GM18520 (cell line): ENCODE measurements around the gene GNAI2.
"Not testable (repeated sequence)": the region's sequence is repeated elsewhere in the genome, so short reads cannot be mapped to it uniquely, and the experiment has no call there.

Experiments
- ATAC-seq: cut with Tn5 transposase; IDR thresholded peaks from one replicate; pipeline ENCODE4 v1.9.1; 2021; ENCODE audit not compliant: unreplicated experiment

The GNAI2 gene

DNA sequence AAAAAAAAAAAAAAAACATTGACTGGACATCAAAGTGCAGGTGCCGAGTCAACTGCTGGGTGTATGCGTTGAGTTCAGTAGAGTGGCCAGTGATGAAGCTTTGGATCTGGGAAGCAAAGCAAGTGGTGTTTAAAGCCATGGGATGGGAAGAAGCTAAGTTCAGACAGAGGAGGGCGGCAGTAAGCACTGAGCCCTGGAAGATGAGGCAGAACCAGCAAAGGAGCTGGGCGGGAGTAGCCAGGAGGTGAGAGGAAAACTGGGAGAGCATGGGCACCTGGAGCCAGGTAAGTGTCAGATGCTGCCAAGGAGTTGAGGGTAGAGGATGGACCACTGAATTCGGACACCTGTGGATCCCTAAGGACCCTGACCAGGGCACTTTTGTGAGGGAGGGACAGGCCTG, 11.4 kb upstream of the GNAI2 start:
- ATAC-seq = no peak

DNA sequence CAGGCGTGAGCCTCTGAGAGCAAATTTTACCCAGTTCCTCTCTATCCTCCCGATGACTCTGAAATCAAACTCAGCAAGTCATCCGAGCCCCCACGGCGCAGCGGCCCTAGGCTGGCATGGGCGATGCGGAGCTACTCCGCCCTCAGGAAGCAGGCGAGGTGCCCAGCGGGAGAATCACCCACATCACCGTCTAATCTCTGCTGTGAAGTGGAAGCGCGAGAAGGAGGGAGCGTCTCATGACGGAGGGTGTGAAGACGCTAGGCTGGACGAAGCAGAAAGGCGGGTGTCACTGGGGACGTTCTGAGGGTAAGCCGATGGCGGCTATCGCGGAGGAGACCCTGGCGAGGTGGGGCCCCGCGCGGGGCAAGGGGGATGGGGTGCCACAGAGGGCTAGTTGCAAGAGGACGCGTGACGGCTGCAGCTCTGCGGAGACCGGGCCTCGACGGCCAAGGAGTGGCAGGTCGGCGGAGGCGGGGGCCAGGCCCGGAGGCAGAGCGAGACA, 9.1 kb upstream of the GNAI2 start:
- no peak for ATAC-seq

DNA sequence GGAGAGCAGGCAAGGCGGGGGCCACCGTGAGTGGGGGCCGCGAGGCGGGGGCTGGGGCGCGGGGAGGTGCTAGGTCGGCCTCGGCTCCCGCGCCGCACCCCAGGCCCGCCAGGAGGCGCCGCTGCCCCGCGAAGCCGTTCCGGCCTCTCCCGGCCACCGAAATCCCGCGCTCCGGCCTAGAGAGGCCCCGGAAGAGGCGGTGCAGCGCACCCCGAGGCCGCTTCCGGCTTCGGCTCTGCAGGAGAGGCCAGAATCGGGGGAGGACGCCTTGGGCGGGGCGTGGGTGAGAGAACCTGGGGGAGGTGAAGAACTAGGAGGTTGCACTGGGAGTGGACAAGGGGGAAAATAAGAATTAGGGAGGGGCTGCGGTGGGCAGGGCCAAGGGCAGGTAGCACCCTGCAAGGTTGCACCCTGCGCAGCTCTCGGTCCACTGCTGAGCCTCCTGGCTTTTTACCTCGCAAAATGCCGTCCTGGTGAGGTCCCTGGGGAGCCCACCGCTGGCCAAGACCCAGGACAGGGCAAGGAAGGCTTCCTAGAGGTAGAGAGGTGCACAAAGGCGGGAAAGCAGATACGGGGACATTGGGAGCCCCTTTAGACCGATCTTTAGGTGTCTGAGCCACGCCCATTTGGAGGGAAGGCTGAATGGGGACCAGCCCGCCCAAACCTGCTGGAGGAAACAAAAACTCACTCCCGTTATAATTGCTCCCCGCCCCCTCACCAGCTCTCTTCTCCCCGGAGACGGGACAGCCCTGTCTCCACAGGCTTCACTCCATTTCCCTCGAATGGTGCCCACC, 8.4 kb upstream of the GNAI2 start:
- peak; percentile 90 for ATAC-seq

DNA sequence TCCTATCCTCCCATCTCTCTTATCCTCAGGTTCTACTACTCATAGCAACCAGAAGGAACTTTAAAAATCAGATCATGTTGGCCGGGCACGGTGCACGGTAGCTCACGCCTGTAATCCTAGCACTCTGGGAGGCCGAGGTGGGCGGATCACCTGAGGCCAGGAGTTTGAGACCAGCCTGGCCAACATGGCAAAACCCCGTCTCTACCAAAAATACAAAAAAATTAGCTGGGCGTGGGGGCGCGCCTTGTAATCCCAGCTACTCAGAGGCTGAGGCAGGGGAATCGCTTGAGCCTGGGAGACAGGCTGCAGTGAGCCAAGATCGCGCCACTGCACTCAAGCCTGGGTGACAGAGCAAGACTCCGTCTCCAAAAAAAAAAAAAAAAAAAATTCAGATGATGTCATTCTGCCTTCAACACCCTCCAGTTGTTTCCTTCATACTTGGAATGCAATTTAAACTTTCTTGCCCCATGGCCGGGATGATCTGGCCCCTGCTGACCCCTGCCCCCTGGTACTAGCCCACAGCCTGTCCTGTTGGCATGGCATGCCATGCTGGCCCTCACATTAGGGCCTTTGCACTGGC, 7.7 kb upstream of the GNAI2 start:
- not testable (repeated sequence) for ATAC-seq

DNA sequence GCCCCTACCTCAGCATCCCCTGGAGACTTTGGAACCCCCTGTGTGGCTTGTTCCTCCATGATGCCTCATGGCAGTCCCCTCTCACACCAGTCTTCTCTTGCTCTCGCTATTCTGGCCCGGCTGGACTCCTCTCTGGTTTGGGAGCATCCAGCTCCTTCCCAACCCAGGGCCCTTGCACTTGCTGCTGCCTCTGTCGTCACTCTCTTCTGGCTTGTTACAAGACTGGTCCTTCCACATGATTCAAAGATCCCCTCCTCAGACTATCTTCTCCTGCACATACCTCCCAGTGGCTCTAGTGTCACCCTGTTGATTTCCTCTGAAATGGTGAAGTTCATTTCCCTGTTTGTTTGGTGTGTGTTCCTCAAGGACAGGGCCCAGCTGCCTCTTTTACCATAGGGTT, 6.5 kb upstream of the GNAI2 start:
- ATAC-seq = no peak

DNA sequence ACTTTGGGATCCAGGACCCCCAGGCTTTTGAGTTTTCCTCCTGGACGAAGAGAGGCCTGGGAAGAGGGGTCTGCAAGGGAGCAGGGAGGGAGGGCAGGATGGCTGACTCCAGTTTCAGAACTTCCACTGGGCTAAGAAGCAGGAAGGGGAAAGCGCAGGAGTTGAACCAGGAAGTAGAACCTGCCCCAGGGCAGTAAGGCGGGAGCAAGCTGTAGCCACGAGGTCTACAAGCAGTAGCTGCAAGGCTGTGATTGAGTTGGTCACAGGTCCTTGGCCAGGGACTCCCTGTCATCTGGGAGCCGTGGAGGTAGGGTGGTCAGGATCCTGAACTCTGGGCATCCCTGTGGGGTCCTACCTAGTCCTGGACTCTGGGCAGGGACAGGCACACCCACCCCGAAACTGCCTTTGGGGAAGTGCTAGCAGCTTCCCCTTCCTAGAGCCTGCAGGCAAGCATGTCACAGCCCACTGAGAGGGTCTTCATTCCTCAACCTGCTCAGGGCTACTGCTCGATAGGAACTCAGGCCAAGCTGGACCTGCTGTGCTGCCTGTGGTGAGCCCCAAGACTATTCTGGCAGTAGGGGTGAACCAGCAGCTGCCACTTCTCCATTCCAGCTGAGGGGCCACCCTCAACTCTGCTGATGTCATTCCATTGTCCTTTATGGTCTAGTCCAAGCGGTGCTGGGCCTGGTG, 5.8 kb upstream of the GNAI2 start:
- no peak for ATAC-seq

DNA sequence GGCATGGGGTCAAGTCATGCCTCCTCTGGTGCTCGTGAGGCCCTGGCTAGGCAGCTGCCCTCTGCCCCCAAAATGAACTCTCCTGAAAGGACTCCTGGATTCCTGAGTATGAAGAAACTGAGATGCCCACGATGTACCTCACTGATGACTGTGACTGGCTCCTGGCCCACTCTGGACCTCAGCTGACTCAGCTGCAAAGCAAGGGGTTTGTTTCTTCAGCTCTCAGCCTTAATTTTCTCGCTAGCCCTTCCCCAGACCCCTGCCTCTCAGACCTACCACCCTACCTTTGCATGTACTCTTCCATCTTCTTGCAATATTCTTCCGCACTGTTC, 5.2 kb upstream of the GNAI2 start:
- no peak for ATAC-seq

DNA sequence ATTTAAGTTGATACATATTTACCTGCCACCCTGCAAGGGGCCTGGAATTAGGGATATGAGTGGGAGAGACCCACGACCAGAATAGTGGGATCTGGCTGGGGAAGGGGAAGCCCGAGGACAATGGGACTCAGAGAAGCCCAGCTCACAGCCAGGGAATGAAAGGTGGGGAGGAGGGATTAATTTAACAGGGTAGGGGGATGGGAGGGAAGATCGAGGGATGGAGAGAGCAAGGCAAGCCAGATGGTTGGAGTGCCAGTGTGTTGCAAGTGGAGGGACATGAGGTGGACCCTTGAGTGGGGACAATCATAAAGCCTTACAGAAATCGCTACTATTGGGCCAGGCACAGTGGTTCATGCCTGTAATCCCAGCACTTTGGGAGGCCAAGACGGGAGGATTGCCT, 4.4 kb upstream of the GNAI2 start:
- no peak for ATAC-seq

DNA sequence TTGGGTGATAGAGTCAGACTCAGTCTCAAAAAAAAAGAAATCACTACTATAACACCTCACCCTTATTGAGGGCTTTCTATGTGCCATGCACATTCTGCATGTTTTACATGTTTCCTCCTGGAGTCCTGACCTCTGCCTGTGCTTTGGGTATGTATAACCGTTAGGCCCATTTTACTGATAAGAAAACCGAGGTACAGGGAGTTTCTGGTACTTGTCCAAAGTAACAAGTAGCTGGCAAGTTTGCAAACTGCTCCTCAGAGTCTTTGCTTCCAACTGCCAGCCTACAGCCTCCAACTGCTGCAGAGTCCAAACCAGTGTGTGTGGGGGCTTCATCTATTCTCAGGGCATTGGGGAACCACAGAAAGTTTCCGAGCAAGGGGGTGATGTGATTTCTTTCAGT, 3.7 kb upstream of the GNAI2 start:
- ATAC-seq = no peak

DNA sequence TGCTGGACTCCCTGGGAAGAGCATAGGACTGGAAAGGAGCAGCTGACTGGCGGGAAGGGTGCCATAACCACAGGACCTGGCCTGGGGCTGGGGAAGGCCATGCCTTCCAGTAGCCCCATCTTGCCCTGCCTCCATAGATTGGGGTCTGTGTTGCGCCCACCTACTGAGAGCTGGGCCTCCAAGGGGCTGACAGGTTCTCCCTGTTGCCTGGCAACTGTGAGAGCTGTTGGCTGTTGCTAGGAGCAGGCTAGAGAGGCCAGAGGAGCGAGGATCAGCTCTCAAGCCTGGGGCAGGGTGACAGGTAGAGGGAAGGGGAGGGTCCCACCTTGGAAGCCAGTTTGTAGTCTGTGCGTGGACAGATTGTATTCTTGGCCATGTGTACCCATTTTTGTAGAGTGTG, 2.8 kb upstream of the GNAI2 start:
- no peak for ATAC-seq

DNA sequence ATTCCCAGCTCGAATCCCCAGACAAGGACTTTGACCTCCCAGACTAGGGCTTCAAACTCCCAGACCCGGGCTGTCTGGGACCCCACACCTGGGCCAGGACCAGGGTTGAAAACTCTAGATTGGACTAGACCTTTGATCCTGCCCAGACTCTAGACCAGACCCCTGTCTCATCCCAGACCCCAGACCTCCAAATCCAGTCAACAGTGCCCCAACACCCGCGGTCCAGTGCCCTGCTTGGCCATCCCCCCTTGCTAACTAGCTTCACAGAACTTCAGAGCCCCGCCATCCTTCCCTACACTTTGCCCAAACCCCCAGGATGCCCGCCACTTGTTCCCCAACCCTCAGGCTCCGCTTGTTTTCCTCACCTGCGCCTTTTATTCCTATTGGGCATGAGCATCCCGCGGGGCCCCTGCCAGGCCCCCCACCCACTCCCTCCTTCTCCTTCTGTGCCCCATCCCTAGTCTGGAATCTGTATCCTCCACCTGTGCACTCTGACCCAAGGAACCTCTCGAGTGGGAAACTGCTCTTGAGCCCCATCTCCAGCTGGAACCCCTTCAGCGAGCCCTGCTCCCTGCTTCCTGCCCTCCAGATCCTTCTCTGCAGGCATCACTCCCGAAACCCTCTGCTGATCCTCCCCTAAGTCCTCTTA, 604 bp downstream of the GNAI2 start:
- no peak for ATAC-seq

DNA sequence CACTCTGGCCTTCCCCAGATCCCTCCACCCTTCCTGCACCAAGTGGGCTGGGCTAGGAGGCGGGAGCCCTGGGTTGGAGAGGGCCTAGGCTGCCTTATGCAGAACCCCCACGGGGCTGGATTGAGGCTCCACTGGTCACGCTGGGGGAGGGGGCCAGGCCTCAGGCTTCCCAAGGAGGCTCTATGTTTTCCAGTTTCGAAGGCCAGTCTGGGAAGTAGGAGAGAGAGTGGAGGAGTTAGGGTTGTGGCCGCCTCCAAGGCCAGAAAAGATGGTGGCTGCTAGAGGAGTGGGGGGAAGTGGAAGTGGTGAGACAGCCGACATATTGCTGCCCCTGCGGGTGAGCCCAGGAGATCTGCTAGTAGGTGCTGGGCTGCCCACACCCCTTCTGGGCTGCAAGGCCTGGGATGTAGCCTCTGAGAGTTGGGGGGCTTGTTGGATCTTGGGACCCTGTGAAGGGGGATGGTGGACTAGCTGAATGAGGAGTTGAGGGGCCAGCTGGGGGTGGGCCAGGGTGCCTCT, 1.2 kb downstream of the GNAI2 start:
- ATAC-seq = no peak

DNA sequence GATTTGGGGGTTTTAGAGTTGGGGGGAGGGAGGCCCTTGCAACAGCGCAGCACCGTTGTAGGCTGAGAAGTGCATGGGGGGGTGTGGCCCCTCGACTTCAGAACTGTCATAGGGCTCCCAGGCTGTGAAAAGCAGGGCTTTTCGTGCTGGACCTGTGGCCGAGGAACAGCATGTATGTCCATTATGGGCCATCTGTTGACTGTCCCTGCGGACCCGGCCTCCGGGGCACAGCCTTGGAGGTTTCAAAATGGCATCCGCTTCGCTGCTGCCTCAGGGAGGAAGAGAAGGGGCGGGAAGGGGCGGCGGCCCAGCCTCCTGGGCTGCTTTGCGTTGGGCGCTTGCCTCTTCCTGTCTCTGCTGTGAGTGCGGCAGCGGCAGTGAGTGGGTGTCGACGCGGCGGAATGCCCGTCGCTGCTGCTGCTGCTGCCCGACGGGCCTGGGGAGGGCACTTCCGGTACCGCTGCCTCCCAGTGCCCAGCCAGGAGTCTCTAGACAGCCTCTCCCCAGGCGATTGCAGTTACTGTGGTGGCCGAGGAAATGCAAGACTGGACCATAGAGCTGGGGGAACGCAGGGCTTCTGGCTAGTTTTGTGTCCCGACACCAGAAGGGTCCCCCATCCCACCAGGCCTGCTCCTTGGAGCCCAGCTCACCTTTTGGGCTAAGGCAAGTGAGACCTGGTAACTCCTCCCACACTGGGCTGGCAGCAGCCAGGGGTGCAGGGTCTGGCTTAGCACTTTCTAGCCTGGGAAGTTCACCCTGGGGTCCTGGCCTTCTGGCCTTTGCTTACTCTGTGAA, 1.9 kb downstream of the GNAI2 start:
- ATAC-seq = peak; percentile 28

DNA sequence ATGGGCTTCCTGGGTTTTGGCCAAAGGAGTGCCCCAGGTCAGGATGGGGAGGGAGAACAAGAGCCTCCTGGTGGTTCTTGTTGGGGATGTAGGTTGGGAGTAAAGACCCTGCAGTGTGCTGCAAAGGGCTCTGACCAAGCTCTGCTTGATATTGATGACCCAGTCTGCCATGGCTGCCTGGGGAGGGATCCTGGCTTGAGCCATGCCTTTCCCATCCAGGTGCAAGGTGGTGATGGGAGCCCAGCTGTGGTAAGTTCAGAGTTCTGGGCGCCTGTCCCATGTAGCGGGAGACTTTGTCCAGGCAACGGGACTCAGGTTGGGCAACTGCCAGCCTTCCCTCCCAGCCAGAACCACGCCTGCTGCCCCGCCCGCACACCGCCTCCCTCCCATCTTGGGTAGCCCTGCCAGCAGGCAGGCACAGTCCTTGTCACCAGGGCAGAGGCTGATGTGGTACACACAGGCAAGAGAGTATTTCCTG, 2.6 kb downstream of the GNAI2 start:
- ATAC-seq = no peak

DNA sequence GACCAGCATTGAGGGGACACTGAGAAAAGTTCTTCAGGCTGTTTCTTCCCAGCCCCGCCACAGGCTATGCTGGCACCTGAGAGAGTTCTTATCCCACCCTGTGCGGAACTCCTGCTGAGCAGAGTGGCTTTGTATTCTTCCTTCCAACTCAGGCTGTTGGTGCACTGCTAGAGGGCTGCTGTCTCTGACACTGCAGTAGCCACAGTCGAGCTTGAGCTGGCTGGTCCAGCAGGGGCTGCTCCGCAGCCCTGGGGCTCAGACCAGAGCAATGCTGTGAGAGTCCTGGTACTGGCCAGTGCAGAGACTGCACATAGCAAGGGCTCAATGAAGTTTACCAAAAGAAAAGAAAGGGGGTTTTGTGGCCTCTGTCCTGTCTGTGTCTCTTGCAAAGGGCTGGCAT, 3.6 kb downstream of the GNAI2 start:
- ATAC-seq = no peak

DNA sequence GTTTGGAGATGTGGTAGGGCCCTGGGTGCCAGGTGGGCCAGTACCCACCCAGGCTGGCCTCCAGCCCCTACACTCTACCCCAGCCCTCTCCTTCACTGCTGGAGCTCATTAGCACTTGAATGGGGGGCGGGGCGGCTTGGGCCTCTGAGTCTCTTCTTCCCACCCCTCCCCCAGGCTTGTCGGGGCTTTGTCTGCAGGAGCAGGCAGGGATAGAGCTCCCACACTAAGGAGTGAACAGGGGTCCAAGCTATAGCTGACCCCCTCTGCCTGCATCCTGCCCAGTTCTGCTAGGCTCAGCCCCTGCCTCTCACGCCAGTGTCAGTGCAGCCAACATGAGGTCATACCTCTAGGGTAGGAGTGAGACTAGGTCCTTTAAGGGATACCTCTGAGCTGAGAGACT, 5.2 kb downstream of the GNAI2 start:
- ATAC-seq = no peak

DNA sequence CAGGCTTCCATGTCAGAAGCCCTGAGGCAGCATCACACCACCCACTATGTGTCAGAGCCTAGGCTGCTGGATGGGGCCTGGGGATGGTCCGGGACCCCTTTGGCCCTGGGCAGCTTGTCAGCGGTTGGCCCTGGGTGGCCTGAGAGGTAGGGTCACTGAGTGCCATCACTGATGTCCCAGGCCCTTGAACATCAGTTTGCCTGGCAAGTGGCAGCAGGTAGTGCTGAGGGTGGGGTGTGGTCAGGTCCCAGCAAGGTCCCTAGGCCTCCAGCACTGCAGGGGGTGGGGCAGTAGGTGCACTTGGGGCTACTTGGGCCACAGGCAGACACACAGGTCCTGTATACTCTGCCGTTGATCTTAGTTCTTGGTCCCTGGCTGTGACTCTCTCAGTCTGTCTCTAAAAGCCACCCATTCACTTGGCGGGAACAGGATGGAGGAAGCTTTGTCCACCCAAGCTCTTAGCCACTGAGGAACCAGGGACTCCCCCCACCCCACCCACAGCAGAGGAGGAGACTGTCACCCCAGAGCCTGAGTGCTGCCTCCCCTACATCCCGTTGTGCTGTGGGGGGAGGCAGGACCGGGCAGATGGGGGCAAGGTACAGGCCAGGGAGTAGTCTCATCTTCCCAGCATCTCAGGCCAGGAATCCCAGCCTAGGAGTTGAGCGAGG, 5.8 kb downstream of the GNAI2 start:
- ATAC-seq = no peak

DNA sequence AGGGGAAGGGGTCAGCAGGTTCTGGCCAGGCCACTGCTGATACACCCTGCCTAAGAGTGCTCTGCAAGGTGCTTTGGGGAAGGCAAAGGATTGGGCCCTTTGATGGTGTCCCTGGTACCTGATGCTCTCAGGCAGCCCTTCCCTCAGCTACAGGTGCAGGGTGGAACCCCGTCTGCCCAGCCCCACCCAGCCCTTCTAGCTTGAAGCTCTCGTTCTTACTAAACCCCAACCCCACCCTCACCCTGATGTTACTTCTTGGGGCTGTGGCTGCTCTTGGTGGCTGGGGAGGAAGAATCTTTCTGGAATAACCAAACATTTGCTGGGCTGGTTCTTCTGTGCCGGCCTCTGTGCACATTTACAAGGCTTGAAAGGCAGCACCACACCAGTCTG, 6.4 kb downstream of the GNAI2 start:
- no peak for ATAC-seq

DNA sequence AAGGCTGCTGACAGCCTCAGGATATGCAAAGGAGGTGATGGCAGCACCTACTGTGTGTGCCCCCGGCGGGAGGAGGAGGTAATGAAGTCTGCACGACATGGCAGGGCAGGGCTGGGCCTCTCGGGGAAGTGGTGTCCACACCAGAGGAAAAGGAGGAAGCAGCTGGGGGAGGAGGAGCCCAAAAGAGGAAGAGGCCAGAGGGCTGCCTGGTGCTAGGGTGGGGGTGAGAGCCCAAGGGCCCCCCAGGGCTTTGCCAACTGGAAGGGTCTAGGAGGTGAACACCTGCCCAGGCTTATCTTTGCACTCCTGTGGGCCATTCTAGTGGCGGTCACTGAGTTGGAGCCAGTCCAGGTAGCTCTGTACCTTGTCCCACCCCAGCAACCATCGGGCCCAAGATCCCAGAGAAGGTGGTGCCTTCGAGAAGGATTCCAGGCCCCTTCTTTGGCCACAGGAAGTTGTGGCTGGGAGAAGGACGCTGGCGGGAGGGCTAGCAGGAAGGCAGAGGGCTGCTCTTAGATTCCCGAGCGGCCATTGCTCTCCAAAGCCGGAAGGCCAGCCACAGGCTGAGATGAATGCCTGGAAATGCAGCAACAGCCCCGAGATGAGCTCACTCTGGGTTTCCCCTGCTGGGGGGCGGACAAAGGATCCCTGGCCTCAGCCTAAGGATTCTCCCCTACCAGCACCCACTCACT, 7.0 kb downstream of the GNAI2 start:
- ATAC-seq = no peak

DNA sequence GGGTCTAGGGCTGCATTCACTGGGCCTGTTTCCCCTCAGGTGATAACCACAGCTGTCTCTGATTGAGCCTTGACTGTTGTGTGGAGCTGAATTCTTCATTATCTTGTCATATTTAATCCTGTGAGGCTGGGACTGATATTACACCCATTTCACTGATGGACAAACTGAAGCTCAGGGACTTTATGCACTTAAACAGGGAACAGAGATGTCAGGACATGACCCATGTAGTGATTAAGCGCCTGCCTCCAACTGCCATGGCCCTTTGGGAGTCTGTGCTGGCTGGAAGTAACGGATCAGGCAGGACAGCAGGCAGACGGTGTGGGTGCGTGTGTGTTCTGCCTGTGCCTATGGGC, 7.5 kb downstream of the GNAI2 start:
- no peak for ATAC-seq
